ENCODE data around the gene CABLES1. TPM values are rescaled to one million over a fixed set of nuclear protein-coding genes. Genes with fewer than 3 reads are reported as not detected.

CABLES1 gene
- total RNA-seq, 1 donor from 2014 or later = 4.2 TPM

DNA sequence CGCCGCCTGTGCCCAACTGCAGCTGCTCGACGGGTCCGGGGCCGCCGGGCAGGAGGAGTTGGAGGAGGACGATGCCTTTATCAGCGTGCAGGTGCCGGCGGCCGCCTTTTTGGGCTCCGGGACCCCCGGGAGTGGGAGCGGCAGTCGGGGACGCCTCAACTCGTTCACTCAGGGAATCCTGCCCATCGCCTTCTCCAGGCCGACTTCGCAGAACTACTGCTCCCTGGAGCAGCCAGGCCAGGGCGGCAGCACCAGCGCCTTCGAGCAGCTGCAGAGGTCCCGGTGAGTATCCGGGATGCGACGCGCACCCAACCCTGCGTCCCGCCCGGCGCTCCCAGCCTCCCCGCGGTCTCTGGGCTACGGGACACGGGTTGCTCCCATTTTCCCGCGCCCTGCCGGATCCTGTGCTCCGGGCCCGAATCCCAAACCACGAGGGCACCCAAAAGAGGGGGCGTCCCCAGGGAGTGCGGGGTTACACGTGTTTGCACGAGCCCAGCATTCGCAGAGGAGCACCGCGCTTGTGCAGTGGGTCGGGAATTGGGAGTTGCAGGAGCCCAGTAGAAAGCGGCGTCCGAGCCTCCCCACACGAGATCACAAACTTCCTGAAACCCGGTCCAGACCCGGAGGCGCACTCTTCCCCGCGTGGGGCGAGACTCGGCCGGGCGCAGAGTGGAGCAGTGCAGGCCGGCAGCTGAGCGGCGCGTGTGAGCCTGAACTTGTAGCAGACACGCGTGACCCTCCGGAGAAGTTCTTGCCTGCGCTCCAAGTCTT is 1.2 kb downstream of the CABLES1 start:
- TF ChIP-seq, protein P1, sequence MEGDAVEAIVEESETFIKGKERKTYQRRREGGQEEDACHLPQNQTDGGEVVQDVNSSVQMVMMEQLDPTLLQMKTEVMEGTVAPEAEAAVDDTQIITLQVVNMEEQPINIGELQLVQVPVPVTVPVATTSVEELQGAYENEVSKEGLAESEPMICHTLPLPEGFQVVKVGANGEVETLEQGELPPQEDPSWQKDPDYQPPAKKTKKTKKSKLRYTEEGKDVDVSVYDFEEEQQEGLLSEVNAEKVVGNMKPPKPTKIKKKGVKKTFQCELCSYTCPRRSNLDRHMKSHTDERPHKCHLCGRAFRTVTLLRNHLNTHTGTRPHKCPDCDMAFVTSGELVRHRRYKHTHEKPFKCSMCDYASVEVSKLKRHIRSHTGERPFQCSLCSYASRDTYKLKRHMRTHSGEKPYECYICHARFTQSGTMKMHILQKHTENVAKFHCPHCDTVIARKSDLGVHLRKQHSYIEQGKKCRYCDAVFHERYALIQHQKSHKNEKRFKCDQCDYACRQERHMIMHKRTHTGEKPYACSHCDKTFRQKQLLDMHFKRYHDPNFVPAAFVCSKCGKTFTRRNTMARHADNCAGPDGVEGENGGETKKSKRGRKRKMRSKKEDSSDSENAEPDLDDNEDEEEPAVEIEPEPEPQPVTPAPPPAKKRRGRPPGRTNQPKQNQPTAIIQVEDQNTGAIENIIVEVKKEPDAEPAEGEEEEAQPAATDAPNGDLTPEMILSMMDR (IDR thresholded peaks at IDR 0.05; ENCODE audit: unreplicated experiment) = no peak
- Mint-ChIP-seq H3K27ac (no peak overlapping the region), H3K36me3 (ENCODE audit: insufficient read depth) (no peaks in the 10 kb centered on the region), H3K4me1 (ENCODE audit: low read depth) (peaks cover 27% of the 10 kb centered on the region), H3K4me3 (ENCODE audit: low read depth) (peak overlapping the region; percentile 56), H3K9me3 (ENCODE audit: low read depth) (no peaks in the 10 kb centered on the region), H3K27me3 (peaks cover 32% of the 10 kb centered on the region)
- peak; percentile 19 for DNase-seq (ENCODE audit: low spot score, unreplicated experiment)

DNA sequence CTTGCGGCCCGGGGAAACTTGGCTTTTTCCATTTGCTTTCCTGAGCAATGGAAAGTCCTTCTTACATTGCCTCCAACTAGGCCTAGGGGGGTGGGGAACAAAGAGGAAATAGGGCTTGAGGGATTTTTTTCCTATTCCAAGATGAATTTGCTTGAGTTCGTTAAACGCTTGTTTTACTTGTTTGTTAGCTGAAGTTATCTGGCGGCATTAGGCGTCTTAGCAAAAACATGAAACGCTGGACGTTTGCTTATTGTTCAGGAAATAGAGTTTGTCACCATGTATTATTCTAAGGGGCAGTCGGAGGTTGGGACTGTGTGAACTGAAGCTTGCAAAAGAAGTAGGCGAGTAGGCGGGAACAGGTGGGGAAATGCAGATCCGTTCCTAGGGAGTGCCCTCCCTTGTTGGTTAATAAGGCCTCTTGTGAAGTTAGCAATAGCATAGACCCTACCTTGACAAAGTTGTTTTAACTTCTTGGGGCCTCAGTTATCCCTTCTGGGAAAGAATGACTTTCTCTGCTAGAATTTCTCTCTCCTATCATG is 1.9 kb downstream of the CABLES1 start:
- peaks cover 25% of the 10 kb centered on the region for H3K4me1 Mint-ChIP-seq (ENCODE audit: low read depth)
- H3K27me3 Mint-ChIP-seq = peaks cover 29% of the 10 kb centered on the region

DNA sequence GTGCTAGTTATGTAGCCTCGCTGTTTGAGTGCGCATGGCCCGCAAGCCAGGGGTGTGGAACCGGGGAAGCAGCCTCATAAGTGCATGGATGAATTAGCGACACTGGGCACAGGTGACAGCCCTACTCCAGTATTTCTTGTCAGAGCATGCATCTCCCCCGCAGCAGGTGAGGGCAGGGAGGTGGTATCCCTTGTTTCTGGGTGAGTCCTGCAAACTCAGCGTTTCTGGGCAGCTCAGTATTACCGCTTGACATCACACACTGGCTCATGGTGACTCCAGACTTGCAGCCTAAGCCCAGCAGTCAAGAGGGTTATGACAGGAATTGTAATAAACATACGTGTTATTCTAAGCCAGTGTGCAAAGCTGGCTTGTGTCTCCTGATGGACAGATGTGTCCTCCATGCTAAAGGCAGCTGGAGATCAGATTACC is 2.5 kb downstream of the CABLES1 start:
- no peaks in the 10 kb centered on the region for H3K36me3 Mint-ChIP-seq (ENCODE audit: insufficient read depth)
- H3K4me1 Mint-ChIP-seq (ENCODE audit: low read depth) = peaks cover 25% of the 10 kb centered on the region
- no peak overlapping the region for H3K27ac Mint-ChIP-seq
- no peak for DNase-seq (ENCODE audit: low spot score, unreplicated experiment)
- H3K4me3 Mint-ChIP-seq (ENCODE audit: low read depth) = no peak overlapping the region
- TF ChIP-seq, protein P1 (IDR thresholded peaks at IDR 0.05; ENCODE audit: unreplicated experiment) = no peak
- H3K27me3 Mint-ChIP-seq = peaks cover 29% of the 10 kb centered on the region
- H3K9me3 Mint-ChIP-seq (ENCODE audit: low read depth) = no peaks in the 10 kb centered on the region

More for the DNA sequence above, 1.9 kb downstream of the CABLES1 start:
- no peaks in the 10 kb centered on the region for H3K36me3 Mint-ChIP-seq (ENCODE audit: insufficient read depth)
- DNase-seq (ENCODE audit: low spot score, unreplicated experiment) = no peak
- peak overlapping the region; percentile 56 for H3K4me3 Mint-ChIP-seq (ENCODE audit: low read depth)
- H3K9me3 Mint-ChIP-seq (ENCODE audit: low read depth) = no peaks in the 10 kb centered on the region
- H3K27ac Mint-ChIP-seq = no peak overlapping the region
- TF ChIP-seq, protein P1 (IDR thresholded peaks at IDR 0.05; ENCODE audit: unreplicated experiment) = no peak

DNA sequence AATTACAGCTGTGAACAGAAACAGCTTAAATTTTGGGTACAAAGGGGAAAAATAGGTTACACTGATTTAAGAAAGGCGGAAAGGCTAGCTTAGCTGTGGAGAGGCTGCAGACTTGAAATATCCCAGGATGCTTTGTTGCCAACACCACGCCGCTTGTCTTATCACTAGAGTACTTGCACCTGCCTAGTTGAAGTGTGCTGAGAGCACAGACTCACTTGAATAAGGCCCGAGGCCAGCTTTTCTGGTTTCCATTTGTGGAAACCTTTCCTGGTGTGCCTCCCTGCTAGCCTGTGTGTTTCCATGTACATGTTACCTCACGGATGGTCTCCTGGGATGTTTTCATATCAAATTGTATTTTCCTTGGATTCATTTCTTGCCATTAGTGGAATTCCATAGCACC is 3.2 kb downstream of the CABLES1 start:
- no peak overlapping the region for H3K4me3 Mint-ChIP-seq (ENCODE audit: low read depth)
- TF ChIP-seq, protein P1 (IDR thresholded peaks at IDR 0.05; ENCODE audit: unreplicated experiment) = no peak
- peaks cover 25% of the 10 kb centered on the region for H3K4me1 Mint-ChIP-seq (ENCODE audit: low read depth)
- H3K27ac Mint-ChIP-seq = no peak overlapping the region
- H3K27me3 Mint-ChIP-seq = peaks cover 29% of the 10 kb centered on the region
- H3K9me3 Mint-ChIP-seq (ENCODE audit: low read depth) = no peaks in the 10 kb centered on the region
- no peaks in the 10 kb centered on the region for H3K36me3 Mint-ChIP-seq (ENCODE audit: insufficient read depth)
- no peak for DNase-seq (ENCODE audit: low spot score, unreplicated experiment)

DNA sequence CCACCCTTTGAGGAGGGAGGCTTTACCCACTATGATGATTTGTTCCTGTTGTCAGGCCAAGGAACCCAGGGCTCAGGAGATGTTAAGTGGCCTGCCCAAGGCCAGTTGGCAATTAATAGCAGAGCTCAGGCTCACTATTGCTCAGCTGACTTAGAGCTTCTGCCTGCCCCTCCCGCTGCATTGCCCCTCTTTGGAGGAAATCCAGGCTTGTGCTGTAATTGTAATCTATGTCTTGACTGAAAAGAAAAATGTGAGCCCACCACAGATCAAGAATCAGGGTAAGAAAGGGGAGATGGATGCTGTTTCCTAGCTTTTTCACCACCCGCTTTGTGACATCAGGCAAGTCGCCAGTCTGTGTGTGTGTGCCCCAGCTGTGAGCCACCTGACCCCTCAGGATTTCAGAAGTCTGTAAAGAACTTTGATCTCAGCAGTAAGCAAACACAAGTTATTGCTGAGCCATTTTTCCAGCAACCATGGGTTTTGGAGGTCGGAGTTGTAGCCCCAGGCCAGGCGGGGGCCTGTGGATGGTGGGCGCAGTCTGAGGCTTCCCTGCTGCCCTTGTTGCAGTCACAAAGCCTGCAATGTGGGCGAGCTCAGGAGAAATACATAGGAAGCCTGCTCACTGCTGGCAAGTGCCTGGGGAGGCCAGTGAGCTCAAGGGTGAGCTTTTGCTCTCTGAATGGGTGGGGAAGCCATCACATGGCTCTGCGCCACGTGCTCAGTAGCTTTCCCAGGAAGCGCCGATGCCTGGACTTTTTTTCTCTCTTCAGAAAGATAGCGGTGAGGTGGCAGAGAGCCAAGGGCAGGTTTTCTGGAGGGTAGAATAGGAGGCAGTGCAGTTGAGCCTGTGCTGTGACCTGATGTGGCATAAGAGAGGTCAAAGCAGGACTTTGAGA is 6.1 kb downstream of the CABLES1 start:
- H3K27ac Mint-ChIP-seq = no peak overlapping the region
- H3K27me3 Mint-ChIP-seq = peaks cover 30% of the 10 kb centered on the region
- no peak overlapping the region for H3K4me3 Mint-ChIP-seq (ENCODE audit: low read depth)
- H3K36me3 Mint-ChIP-seq (ENCODE audit: insufficient read depth) = no peaks in the 10 kb centered on the region
- peaks cover 20% of the 10 kb centered on the region for H3K4me1 Mint-ChIP-seq (ENCODE audit: low read depth)
- no peaks in the 10 kb centered on the region for H3K9me3 Mint-ChIP-seq (ENCODE audit: low read depth)
- no peak for DNase-seq (ENCODE audit: low spot score, unreplicated experiment)
- TF ChIP-seq, protein P1 (IDR thresholded peaks at IDR 0.05; ENCODE audit: unreplicated experiment) = no peak
